Astrocyte of the hippocampus (primary cell): Measurements from ENCODE around the gene ABCC11.

Source experiments
- DNase-seq: peaks from one replicate; pipeline ENCODE4 v3.0.0; 2011; ENCODE audit warnings: low read depth, low spot score

Gene ABCC11

GRCh38 chr16:48133455-48134211, 113.7 kb downstream of the ABCC11 start:
- no peak for DNase-seq

DNA sequence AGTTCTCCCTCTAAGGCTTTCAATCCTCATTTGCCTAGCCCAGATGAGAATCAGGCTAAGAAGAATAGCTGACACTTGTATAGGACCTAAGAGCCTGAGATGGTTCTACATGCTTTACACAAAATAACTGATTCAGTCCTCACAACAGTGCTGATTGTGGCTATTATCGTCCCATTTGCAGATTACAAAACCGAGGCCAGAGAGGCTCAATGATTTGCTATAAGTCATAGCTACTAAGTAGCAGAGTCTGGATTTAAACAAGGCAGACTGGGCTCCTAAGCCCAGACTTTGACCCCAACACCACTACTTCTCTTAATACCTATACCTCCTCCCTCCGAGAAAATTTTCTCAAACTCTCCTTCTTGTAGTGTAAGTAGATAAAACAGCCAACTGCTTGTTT, 114.6 kb downstream of the ABCC11 start:
- DNase-seq = no peak

DNA sequence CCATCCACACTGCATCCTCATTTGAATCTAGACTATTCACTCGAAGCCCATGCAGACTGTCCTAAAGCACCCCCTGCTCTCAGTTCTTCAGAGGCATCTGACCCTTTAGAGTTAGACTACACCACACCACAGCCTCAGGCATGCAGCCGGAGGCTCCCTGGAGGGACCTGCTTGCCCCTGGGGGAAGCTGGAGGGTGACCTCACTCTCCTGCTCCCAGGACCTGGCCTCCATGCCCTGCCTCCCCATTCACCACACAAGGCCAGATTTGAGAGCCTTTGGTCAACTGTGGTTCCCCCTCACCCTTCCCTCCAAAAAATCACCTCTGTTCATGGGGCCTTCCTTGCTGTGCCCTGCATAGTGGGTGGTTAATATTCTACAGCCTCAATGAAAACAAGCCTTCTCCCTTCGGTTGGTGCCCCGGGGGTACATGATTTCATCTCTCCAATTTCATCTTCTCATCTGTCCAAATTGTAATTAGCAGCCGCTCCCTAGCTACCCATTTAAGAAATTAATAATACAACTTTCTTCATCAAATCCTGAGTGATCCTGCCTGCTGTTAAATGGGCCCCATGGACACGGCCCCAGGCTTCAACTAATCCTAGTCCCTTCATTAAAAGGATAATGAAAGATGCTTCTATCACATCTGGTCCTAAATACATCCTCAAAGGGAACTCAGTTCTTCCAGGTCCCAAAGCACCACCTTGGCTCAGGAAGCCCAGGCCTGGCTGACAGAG, 116.0 kb downstream of the ABCC11 start:
- DNase-seq = no peak

GRCh38 chr16:48129926-48130325, 117.4 kb downstream of the ABCC11 start:
- no peak for DNase-seq

DNA sequence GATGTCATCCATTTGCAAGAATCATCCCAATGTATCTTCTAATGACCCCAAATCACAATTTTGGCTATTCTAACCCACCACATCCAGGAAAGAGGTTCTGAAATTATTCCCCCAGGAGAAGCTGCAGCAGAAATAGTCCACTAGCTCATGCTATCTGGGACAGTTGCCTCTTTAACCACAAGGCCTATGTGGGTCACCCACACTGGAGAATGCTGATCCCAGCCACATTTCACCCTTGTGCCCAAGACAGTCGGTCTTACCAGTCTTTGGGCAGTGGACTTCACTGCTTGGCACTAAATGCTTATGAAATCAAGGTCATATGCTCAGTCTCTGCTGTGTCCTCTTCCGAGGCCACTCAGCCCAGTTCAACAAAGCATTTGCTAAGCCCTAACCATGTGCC, 118.6 kb downstream of the ABCC11 start:
- no peak for DNase-seq

DNA sequence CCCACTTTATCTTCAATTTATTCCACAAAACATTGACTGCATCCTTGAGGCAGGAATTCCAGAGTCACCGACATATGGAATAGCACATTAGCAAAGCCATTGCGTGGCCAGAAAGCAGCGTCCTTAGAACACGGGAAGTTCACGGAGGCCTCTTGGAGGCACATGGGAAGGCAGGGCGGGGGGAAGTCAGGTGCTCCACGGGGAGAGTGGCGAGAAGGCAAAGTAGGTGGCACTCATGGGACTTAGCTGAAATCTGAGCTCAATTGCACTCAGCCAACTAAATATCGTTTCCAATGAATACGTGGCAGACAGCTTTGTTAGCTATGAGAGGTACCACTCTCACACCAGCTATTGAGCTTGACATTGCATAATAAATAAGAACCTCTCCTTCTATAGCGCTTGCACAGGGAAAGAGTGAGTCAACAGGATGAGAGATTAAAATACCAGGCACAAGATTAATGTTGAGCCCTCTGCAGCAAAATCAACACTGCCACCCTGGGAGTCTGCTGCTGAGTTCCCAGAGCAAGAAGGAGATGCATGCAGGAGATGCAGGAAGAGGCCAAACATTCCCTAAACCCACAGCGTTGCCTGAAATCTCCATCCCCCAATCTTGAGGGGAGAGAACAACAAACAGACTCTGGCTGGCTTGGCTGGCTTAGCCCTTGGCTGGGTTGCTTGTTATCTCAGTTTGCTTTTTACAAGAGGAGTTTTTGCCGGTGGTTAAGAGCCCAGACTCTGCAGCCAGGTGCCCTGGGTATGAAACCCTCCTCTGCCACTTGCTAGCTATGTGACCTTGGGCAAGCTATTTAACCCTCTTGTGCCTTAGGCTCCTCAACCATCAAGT, 120.3 kb downstream of the ABCC11 start:
- peak; percentile 97 for DNase-seq

- DNase-seq = peak; percentile 12
Measured at GRCh38 chr16:48125888-48126287, 121.5 kb downstream of the ABCC11 start.

GRCh38 chr16:48124266-48124665, 123.1 kb downstream of the ABCC11 start:
- DNase-seq = peak; percentile 47

- DNase-seq = peak; percentile 97
Measured at GRCh38 chr16:48123104-48123788, 124.1 kb downstream of the ABCC11 start.

DNA sequence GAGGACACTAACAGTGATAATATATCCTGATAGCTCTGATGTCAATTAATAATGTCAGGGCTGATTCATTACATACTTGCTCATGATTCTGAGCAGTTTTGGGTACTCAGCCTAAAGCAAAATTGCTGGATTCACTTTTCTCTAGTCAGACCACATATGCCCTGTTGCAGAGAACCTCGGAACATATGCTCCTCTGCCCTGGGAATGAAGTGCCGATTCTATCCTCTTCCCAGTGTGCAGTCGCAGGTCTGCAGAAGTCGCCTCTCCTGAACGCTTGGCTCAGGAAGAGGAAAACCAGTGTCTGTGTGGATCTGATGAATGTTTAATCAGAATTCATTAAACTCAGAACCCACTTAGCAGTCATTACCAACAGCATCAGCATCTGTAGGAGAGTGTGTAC, 126.1 kb downstream of the ABCC11 start:
- no peak for DNase-seq

GRCh38 chr16:48118841-48119240, 128.5 kb downstream of the ABCC11 start:
- DNase-seq = no peak

GRCh38 chr16:48117217-48118105, 129.9 kb downstream of the ABCC11 start:
- DNase-seq = peak; percentile 70
